HG02970 (cell line): Measurements from ENCODE around the gene OR2W1.

ENCODE experiments used
- ATAC-seq: cut with Tn5 transposase; IDR thresholded peaks from one replicate; pipeline ENCODE4 v1.9.1; 2021; ENCODE audit warnings: mild to moderate bottlenecking, moderate library complexity, moderate number of reproducible peaks; ENCODE audit not compliant: unreplicated experiment, low FRiP score

OR2W1 gene

GRCh38 chr6:29005183-29005885 lies 39.6 kb downstream of the OR2W1 start, which contains the start of gene ZNF311:
Gene ZNF311, minus strand, starts transcription at chr6:29005315. Its CDS starts 1,361 bp downstream, at chr6:29003954.
- no peak for ATAC-seq

GRCh38 chr6:28996844-28997510 lies 48.0 kb downstream of the OR2W1 start:
- ATAC-seq = no peak

- no peak for ATAC-seq
Observed at GRCh38 chr6:28995093-28995650, 49.8 kb downstream of the OR2W1 start.
